IPS DF 6.9 (cell line): ENCODE results near the gene TNFRSF6B.

Experiments
- DNase-seq: peaks from one replicate; pipeline ENCODE4 v3.0.0-alpha.2; 2013; ENCODE audit warnings: low read depth, low spot score
- H3K27ac ChIP-seq: one replicate; pipeline ENCODE4 v1.5.1; 2013; ENCODE audit warnings: low read length, control low read depth
- H3K27me3 ChIP-seq: 2 replicates; pipeline ENCODE4 v1.6.1; 2013; ENCODE audit warnings: mild to moderate bottlenecking, low read length; ENCODE audit not compliant: control insufficient read depth, insufficient read depth
- H3K36me3 ChIP-seq: 2 replicates; pipeline ENCODE4 v1.6.1; 2013; ENCODE audit warnings: low read length; ENCODE audit not compliant: control insufficient read depth, insufficient read depth
- H3K4me1 ChIP-seq: 2 replicates; pipeline ENCODE4 v1.6.1; 2013; ENCODE audit warnings: low read length; ENCODE audit not compliant: control insufficient read depth, insufficient read depth
- H3K4me3 ChIP-seq: 2 replicates; pipeline ENCODE4 v1.5.1; 2013; ENCODE audit warnings: mild to moderate bottlenecking, low read length
- H3K9me3 ChIP-seq: 2 replicates; pipeline ENCODE4 v1.6.1; 2013; ENCODE audit warnings: low read length, inconsistent platforms; ENCODE audit not compliant: control insufficient read depth, insufficient read depth
- WGBS: extraction: QIAGEN DNeasy Blood & Tissue Kit; methylation state at CpG from one replicate; pipeline ENCODE4 v1.1.7; 2013; ENCODE audit warnings: mixed read lengths, missing lambda C conversion rate; ENCODE audit not compliant: insufficient read length, insufficient coverage; 5-methylcytosine and 5-hydroxymethylcytosine counted together

The TNFRSF6B gene

GRCh38 chr20:63734111-63734945 lies 37.9 kb downstream of the TNFRSF6B start:
- Histone ChIP-seq H3K9me3 (no peaks in the 10 kb centered on the region), H3K27ac (no peak overlapping the region), H3K27me3 (no peaks in the 10 kb centered on the region), H3K4me1 (peaks cover 5% of the 10 kb centered on the region), H3K36me3 (peaks cover 11% of the 10 kb centered on the region; the same call in 1 of the 2 replicates), H3K4me3 (no peak overlapping the region)
- no peak for DNase-seq
- WGBS = no CpG with 5 or more reads among the region's 25 CpGs

GRCh38 chr20:63734946-63735858 lies 38.8 kb downstream of the TNFRSF6B start:
- Histone ChIP-seq H3K27me3 (no peaks in the 10 kb centered on the region), H3K36me3 (peaks cover 11% of the 10 kb centered on the region; the same call in 1 of the 2 replicates), H3K4me3 (no peak overlapping the region), H3K27ac (no peak overlapping the region), H3K4me1 (peaks cover 5% of the 10 kb centered on the region), H3K9me3 (no peaks in the 10 kb centered on the region)
- no CpG with 5 or more reads among the region's 48 CpGs for WGBS
- DNase-seq = no peak

- no peak within 1 kb of the TSS for H3K27ac ChIP-seq
- H3K4me1 ChIP-seq = peaks cover 5% of the 10 kb centered on the region
- H3K9me3 ChIP-seq = no peaks in the 10 kb centered on the region
- H3K27me3 ChIP-seq = no peaks in the 10 kb centered on the region
- WGBS = no CpG with 5 or more reads among the region's 31 CpGs
- peaks cover 11% of the 10 kb centered on the region; the same call in 1 of the 2 replicates for H3K36me3 ChIP-seq
- H3K4me3 ChIP-seq = no peak within 1 kb of the TSS; the same call in 1 of the 2 replicates
- no peak for DNase-seq
Measured at GRCh38 chr20:63735859-63736718, 39.6 kb downstream of the TNFRSF6B start, which contains the start of gene LIME1. LIME1 (plus strand) TSS chr20:63736664; CDS start chr20:63737550, 886 bp downstream.

GRCh38 chr20:63736893-63737694 lies 40.6 kb downstream of the TNFRSF6B start:
- Histone ChIP-seq H3K27ac (no peak overlapping the region), H3K27me3 (no peaks in the 10 kb centered on the region), H3K36me3 (peaks cover 13% of the 10 kb centered on the region), H3K9me3 (no peaks in the 10 kb centered on the region), H3K4me1 (peaks cover 5% of the 10 kb centered on the region), H3K4me3 (no peak overlapping the region; the same call in 1 of the 2 replicates)
- DNase-seq = no peak
- no CpG with 5 or more reads among the region's 30 CpGs for WGBS

- WGBS = no CpG with 5 or more reads among the region's 26 CpGs
- peak overlapping the region; percentile 39; the same call in 1 of the 2 replicates for H3K4me3 ChIP-seq
- peaks cover 6% of the 10 kb centered on the region for H3K4me1 ChIP-seq
Measured at GRCh38 chr20:63737695-63737944, 41.2 kb downstream of the TNFRSF6B start.

GRCh38 chr20:63737945-63738686 lies 41.7 kb downstream of the TNFRSF6B start:
- Histone ChIP-seq H3K4me3 (peak overlapping the region; percentile 39; the same call in 1 of the 2 replicates), H3K4me1 (peaks cover 6% of the 10 kb centered on the region), H3K27ac (no peak overlapping the region), H3K9me3 (no peaks in the 10 kb centered on the region), H3K27me3 (no peaks in the 10 kb centered on the region), H3K36me3 (peaks cover 10% of the 10 kb centered on the region; the same call in 1 of the 2 replicates)
- WGBS = no CpG with 5 or more reads among the region's 43 CpGs
- DNase-seq = no peak

More at GRCh38 chr20:63737695-63737944, 41.2 kb downstream of the TNFRSF6B start:
- Histone ChIP-seq H3K9me3 (no peaks in the 10 kb centered on the region), H3K36me3 (peaks cover 13% of the 10 kb centered on the region), H3K27ac (no peak overlapping the region), H3K27me3 (no peaks in the 10 kb centered on the region)
- no peak for DNase-seq

- Histone ChIP-seq H3K9me3 (no peaks in the 10 kb centered on the region), H3K4me3 (no peak overlapping the region), H3K27ac (no peak overlapping the region), H3K27me3 (no peaks in the 10 kb centered on the region), H3K36me3 (peaks cover 5% of the 10 kb centered on the region; the same call in 1 of the 2 replicates), H3K4me1 (peaks cover 6% of the 10 kb centered on the region)
- no CpG with 5 or more reads among the region's 26 CpGs for WGBS
- no peak for DNase-seq
Measured at GRCh38 chr20:63738687-63739129, 42.3 kb downstream of the TNFRSF6B start.

- Histone ChIP-seq H3K27ac (no peak within 1 kb of the TSS), H3K9me3 (no peaks in the 10 kb centered on the region), H3K36me3 (peaks cover 5% of the 10 kb centered on the region; the same call in 1 of the 2 replicates), H3K4me1 (peaks cover 6% of the 10 kb centered on the region), H3K27me3 (no peaks in the 10 kb centered on the region), H3K4me3 (peak within 1 kb of the TSS; percentile 36; the same call in 1 of the 2 replicates)
- WGBS = no CpG with 5 or more reads among the region's 136 CpGs
- DNase-seq = no peak
Measured at GRCh38 chr20:63739130-63740069, 42.9 kb downstream of the TNFRSF6B start, which contains the start of gene SLC2A4RG. SLC2A4RG (plus strand) TSS chr20:63739776; CDS start chr20:63739913, 137 bp downstream.
